Measurements from ENCODE around the gene IL27RA. TPM values are rescaled to one million over a fixed set of nuclear protein-coding genes. Genes with fewer than 3 reads are reported as not detected.

The IL27RA gene
- total RNA-seq, 2 donors from 2014 or later, result 3.5 to 3.7 TPM

GRCh38 chr19:14053500-14053899 lies 21.9 kb downstream of the IL27RA start:
- Histone ChIP-seq H3K27ac (no peak overlapping the region), H3K9me3 (no peaks in the 10 kb centered on the region), H3K4me3 (no peak overlapping the region), H3K27me3 (no peaks in the 10 kb centered on the region), H3K36me3 (no peaks in the 10 kb centered on the region), H3K4me1 (peaks cover 0 to 15% of the 10 kb centered on the region in 2 donors)
- TF ChIP-seq, protein P1, sequence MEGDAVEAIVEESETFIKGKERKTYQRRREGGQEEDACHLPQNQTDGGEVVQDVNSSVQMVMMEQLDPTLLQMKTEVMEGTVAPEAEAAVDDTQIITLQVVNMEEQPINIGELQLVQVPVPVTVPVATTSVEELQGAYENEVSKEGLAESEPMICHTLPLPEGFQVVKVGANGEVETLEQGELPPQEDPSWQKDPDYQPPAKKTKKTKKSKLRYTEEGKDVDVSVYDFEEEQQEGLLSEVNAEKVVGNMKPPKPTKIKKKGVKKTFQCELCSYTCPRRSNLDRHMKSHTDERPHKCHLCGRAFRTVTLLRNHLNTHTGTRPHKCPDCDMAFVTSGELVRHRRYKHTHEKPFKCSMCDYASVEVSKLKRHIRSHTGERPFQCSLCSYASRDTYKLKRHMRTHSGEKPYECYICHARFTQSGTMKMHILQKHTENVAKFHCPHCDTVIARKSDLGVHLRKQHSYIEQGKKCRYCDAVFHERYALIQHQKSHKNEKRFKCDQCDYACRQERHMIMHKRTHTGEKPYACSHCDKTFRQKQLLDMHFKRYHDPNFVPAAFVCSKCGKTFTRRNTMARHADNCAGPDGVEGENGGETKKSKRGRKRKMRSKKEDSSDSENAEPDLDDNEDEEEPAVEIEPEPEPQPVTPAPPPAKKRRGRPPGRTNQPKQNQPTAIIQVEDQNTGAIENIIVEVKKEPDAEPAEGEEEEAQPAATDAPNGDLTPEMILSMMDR (IDR thresholded peaks at IDR 0.05), result no peak
- no peak for DNase-seq (ENCODE audit: low spot score)

DNA sequence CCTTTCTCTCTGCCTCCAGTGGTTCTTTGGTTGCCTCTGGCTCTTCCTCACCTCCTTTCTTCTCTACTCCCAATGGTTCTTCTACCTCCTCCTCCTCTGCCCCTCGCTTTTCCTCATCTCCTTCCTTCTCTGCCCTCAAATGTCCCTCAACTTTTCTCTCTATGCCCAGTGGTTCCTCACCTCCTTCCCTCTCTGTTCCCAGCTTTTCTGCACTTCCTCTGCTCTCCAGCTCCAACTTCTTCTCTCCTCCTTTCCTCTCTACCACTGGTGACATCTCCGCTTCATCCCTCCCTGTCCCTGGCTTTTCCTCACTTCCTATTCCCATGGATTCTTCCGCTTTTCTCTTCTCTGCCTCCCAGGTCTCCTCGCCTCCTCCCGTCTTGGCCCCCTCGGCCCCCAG lies 22.5 kb downstream of the IL27RA start:
- Histone ChIP-seq H3K27ac (no peak overlapping the region), H3K4me1 (peaks cover 0 to 15% of the 10 kb centered on the region in 2 donors), H3K9me3 (no peaks in the 10 kb centered on the region), H3K27me3 (no peaks in the 10 kb centered on the region), H3K4me3 (no peak overlapping the region), H3K36me3 (no peaks in the 10 kb centered on the region)
- no peak for DNase-seq (ENCODE audit: low spot score)
- TF ChIP-seq, protein P1 (IDR thresholded peaks at IDR 0.05), result no peak

DNA sequence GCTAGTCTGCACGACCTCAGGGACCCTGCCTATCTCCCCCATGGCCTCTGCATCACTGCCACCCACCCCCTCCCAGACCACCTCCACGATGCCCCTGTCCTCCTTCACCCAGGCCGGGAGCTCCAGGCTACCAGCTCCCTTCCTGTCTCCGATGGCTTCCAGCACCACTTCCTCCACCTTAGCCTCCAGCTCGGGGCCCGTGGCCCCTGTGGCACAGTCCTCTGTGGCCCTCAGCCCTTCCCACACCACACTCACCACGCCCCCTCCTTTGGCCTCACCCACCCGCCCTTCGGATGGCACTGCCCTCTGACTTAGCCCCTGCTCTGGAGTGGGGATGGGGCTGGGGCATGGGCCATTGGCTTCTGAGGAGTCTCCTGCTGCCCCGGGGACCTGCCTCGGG lies 23.2 kb downstream of the IL27RA start:
- Histone ChIP-seq H3K27ac (no peak overlapping the region), H3K9me3 (no peaks in the 10 kb centered on the region), H3K36me3 (no peaks in the 10 kb centered on the region), H3K4me3 (no peak overlapping the region), H3K4me1 (peaks cover 0 to 15% of the 10 kb centered on the region in 2 donors), H3K27me3 (no peaks in the 10 kb centered on the region)
- TF ChIP-seq, protein P1 (IDR thresholded peaks at IDR 0.05), result no peak
- DNase-seq (ENCODE audit: low spot score), result no peak

DNA sequence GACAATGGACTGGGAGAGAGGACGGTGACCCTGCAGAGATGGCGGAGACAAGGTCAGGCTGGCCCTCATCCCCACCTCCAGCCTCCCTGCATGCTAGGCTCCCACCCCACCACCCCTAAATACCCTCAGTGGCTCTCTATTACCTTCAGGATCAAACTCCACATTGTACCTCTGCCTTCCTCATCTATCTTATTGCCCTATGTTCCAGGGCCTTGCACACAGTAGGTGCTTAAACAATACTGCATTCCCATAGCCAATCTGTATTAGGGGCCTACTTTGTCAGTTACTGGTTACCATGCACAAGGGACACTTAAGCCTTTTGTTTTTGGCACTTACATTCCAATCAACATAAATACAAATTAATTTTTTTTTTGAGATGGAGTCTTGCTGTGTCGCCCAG lies 23.8 kb downstream of the IL27RA start:
- H3K4me3 ChIP-seq, result no peak overlapping the region
- peaks cover 0 to 15% of the 10 kb centered on the region in 2 donors for H3K4me1 ChIP-seq
- no peaks in the 10 kb centered on the region for H3K9me3 ChIP-seq
- H3K36me3 ChIP-seq, result no peaks in the 10 kb centered on the region
- no peak for DNase-seq (ENCODE audit: low spot score)
- H3K27ac ChIP-seq, result no peak overlapping the region
- no peaks in the 10 kb centered on the region for H3K27me3 ChIP-seq
- TF ChIP-seq, protein P1 (IDR thresholded peaks at IDR 0.05), result no peak

- H3K36me3 ChIP-seq, result no peaks in the 10 kb centered on the region
- H3K27me3 ChIP-seq, result no peaks in the 10 kb centered on the region
- H3K4me1 ChIP-seq, result peaks cover 0 to 15% of the 10 kb centered on the region in 2 donors
- H3K27ac ChIP-seq, result no peak overlapping the region
- H3K4me3 ChIP-seq, result no peak overlapping the region
- TF ChIP-seq, protein P1 (IDR thresholded peaks at IDR 0.05), result no peak
- no peak for DNase-seq (ENCODE audit: low spot score)
- no peaks in the 10 kb centered on the region for H3K9me3 ChIP-seq
Measured at GRCh38 chr19:14056069-14056666, 24.6 kb downstream of the IL27RA start.

Measured in right atrium auricular region (tissue), 2 donors.